Gastrocnemius medialis (tissue), 4 donors: Measurements from ENCODE around the gene COL21A1.

Experiments
- POLR2A ChIP-seq, 2 donors: fragments of 450-650 bp; IDR thresholded peaks; one replicate each; pipeline ENCODE4 v1.6.1; 2017; ENCODE audit warnings: antibody characterized with exemption in 2 of 2, mild to moderate bottlenecking in 2 of 2, moderate library complexity in 2 of 2
- TF ChIP-seq, protein P1 (sequence below), 5 experiments: fragments of 450-650 bp in 3 of 5; fragments of 200-600 bp in 2 of 5; sonication (generic) in 2 of 5; IDR thresholded peaks in 4 of 5; conservative IDR thresholded peaks in 1 of 5; 1 replicate in 4 of 5; 2 replicates in 1 of 5; pipeline ENCODE4 v1.5.1; 2016 to 2019; ENCODE audit warnings: antibody characterized with exemption in 5 of 5, mild to moderate bottlenecking in 3 of 5, moderate library complexity in 3 of 5

DNA sequence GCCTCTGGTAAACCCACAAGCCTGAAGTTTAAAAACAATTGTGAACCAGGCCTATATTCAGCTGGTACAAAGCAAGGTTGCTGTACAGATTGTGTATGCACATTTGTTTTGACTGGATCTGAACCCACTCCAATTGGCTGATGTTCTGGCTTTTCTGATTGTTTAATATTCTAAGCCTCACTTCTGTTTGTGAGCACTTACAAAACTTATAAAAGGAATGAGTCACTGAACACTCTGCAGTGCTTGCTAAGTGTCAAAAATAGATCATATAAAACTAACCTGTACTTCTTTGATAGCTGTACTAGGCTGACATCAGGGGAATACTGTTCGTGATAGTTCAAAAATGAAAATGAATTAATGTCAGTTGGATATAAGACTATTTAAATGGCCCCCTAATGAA is 12.1 kb downstream of the COL21A1 start:
- TF ChIP-seq POLR2A (IDR thresholded peaks at IDR 0.05) = no peak
- TF ChIP-seq, protein P1, sequence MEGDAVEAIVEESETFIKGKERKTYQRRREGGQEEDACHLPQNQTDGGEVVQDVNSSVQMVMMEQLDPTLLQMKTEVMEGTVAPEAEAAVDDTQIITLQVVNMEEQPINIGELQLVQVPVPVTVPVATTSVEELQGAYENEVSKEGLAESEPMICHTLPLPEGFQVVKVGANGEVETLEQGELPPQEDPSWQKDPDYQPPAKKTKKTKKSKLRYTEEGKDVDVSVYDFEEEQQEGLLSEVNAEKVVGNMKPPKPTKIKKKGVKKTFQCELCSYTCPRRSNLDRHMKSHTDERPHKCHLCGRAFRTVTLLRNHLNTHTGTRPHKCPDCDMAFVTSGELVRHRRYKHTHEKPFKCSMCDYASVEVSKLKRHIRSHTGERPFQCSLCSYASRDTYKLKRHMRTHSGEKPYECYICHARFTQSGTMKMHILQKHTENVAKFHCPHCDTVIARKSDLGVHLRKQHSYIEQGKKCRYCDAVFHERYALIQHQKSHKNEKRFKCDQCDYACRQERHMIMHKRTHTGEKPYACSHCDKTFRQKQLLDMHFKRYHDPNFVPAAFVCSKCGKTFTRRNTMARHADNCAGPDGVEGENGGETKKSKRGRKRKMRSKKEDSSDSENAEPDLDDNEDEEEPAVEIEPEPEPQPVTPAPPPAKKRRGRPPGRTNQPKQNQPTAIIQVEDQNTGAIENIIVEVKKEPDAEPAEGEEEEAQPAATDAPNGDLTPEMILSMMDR (IDR thresholded peaks at IDR 0.05 in 4 of 5, conservative IDR thresholded peaks at IDR 0.05 in 1 of 5) = no peak
